Body of pancreas (tissue), 4 donors: ENCODE results near the gene SH2D3C. TPM values are rescaled to one million over a fixed set of nuclear protein-coding genes. Genes with fewer than 3 reads are reported as not detected.

Experiments
- ATAC-seq: fragments of 150-250 bp; one replicate; pipeline ENCODE4 v1.9.1; 2016
- DNase-seq, 4 donors: peaks; one replicate each; pipeline ENCODE4 v3.0.0-alpha.2; 2019
- H3K27ac ChIP-seq, 4 donors: fragments of 200-600 bp; sonication (generic); 1 replicate in 3 of 4; 2 replicates in 1 of 4; pipeline versions ENCODE4 v1.5.1 to v1.6.1; 2016 to 2019; ENCODE audit warnings: mild to moderate bottlenecking in 1 of 4, mixed read lengths in 1 of 4, moderate library complexity in 1 of 4
- H3K27me3 ChIP-seq, 2 donors: fragments of 200-600 bp; sonication (generic); one replicate each; pipeline ENCODE4 v1.6.0; 2016; ENCODE audit warnings: mild to moderate bottlenecking in 1 of 2
- H3K36me3 ChIP-seq, 2 donors: fragments of 200-600 bp; sonication (generic); replicated peaks in 1 of 2; 2 replicates each; pipeline ENCODE4 v1.5.1; 2016; ENCODE audit warnings: low read depth in 2 of 2; ENCODE audit not compliant: insufficient read depth in 1 of 2
- H3K4me1 ChIP-seq: fragments of 200-600 bp; sonication (generic); one replicate; pipeline ENCODE4 v1.6.0; 2016
- H3K4me3 ChIP-seq, 2 donors: fragments of 200-600 bp; sonication (generic); 1 replicate in 1 of 2; 2 replicates in 1 of 2; pipeline ENCODE4 v1.5.1; 2016 to 2019
- H3K9me3 ChIP-seq, 3 donors: fragments of 200-600 bp; sonication (generic); 1 replicate in 2 of 3; 2 replicates in 1 of 3; pipeline ENCODE4 v1.5.1; 2016
- POLR2A ChIP-seq, 3 donors: fragments of 450-650 bp; IDR thresholded peaks; one replicate each; pipeline ENCODE4 v1.6.1; 2016; ENCODE audit warnings: antibody characterized with exemption in 3 of 3, mild to moderate bottlenecking in 2 of 3
- WGBS, 2 donors: methylation state at CpG; one replicate each; pipeline ENCODE4 v1.1.5; 2017; 5-methylcytosine and 5-hydroxymethylcytosine counted together
- intact Hi-C: fragments of 100-400 bp; cut with DNase I; formaldehyde crosslinking; loops from one replicate; pipeline ENCODE4 v1.15.1; 2023
- total RNA-seq, 2 donors: library from RNA; depleted of rRNA; stranded (reverse); fragments of >200 nt; gene quantifications; one replicate each; pipeline ENCODE4 v1.1.0, GENCODE V29; 2016
- TF ChIP-seq, protein P1 (sequence below), 7 experiments: fragments of 450-650 bp in 4 of 7; fragments of 200-600 bp in 3 of 7; sonication (generic) in 3 of 7; IDR thresholded peaks; one replicate each; pipeline ENCODE4 v1.5.1; 2016 to 2019; ENCODE audit warnings: antibody characterized with exemption in 7 of 7

The SH2D3C gene, protein sequence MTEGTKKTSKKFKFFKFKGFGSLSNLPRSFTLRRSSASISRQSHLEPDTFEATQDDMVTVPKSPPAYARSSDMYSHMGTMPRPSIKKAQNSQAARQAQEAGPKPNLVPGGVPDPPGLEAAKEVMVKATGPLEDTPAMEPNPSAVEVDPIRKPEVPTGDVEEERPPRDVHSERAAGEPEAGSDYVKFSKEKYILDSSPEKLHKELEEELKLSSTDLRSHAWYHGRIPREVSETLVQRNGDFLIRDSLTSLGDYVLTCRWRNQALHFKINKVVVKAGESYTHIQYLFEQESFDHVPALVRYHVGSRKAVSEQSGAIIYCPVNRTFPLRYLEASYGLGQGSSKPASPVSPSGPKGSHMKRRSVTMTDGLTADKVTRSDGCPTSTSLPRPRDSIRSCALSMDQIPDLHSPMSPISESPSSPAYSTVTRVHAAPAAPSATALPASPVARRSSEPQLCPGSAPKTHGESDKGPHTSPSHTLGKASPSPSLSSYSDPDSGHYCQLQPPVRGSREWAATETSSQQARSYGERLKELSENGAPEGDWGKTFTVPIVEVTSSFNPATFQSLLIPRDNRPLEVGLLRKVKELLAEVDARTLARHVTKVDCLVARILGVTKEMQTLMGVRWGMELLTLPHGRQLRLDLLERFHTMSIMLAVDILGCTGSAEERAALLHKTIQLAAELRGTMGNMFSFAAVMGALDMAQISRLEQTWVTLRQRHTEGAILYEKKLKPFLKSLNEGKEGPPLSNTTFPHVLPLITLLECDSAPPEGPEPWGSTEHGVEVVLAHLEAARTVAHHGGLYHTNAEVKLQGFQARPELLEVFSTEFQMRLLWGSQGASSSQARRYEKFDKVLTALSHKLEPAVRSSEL
- total RNA-seq, result 1 to 10 TPM; 3.3 to 4.2 TPM

DNA sequence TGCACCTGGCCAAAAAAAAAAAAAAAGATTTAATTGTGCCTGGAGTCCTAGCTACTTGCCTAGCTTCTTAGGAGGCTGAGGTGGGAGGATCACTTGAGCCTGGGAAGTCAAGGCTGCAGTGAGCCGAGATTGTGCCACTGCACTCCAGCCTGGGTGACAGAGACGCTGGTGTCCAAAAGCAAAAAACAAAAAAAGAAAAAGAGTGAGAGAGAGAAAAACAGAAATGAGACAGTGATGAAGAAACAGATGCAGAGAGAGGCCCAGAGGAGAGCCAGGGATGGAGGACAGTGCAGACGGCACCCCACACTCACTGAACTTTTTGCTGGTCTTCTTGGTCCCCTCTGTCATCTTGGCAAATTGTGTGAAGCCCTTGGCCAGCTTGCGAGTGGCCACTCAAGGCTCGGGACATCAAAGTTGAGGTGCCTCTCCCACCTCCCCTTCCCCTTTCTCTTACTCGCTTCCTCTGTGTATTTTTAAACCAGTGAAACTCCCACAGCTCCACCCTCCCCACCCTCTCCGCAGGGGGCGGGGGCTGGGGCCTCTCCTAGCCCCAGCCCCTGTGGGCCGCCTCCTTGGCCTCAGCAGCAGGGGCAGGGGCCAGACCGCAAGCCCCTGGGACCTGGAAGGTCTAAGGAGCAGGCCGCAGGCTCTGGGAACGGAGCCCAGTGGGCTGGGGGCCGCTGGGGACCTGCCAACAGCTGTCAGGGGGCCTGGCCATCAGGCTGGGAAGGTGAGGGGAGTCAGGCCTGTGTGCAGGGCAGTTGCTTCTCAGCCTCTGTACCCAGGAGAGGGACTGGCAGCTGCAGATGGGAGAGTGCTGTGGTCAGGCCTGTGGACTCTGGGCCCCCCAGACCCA is at the start of gene SH2D3C:
SH2D3C (minus strand) TSS at position 387 of the 856 bp plus-strand sequence; CDS start at position 348, 39 bp downstream.
- TF ChIP-seq, protein P1, sequence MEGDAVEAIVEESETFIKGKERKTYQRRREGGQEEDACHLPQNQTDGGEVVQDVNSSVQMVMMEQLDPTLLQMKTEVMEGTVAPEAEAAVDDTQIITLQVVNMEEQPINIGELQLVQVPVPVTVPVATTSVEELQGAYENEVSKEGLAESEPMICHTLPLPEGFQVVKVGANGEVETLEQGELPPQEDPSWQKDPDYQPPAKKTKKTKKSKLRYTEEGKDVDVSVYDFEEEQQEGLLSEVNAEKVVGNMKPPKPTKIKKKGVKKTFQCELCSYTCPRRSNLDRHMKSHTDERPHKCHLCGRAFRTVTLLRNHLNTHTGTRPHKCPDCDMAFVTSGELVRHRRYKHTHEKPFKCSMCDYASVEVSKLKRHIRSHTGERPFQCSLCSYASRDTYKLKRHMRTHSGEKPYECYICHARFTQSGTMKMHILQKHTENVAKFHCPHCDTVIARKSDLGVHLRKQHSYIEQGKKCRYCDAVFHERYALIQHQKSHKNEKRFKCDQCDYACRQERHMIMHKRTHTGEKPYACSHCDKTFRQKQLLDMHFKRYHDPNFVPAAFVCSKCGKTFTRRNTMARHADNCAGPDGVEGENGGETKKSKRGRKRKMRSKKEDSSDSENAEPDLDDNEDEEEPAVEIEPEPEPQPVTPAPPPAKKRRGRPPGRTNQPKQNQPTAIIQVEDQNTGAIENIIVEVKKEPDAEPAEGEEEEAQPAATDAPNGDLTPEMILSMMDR (IDR thresholded peaks at IDR 0.05), result no peak
- peak in 1 of 3 donors; percentile 15 for TF ChIP-seq POLR2A (IDR thresholded peaks at IDR 0.05)
- DNase-seq, result peak in 1 of 4 donors; percentile 33
- peak within 1 kb of the TSS in 2 of 4 donors; percentile 45 to 50 for H3K27ac ChIP-seq
- no peaks in the 10 kb centered on the region for H3K9me3 ChIP-seq
- no peak for ATAC-seq
- no peak within 1 kb of the TSS for H3K4me3 ChIP-seq
- no peaks in the 10 kb centered on the region for H3K4me1 ChIP-seq
- no peaks in the 10 kb centered on the region for H3K36me3 ChIP-seq
- WGBS, 2 donors, result 56 to 73% methylated on average over 10 to 13 of the region's 13 CpGs
- intact Hi-C loops, result loop anchor here (5.0 kb wide), 1 partner anchor 166 kb away; the partner anchor contains the start of gene STXBP1
- H3K27me3 ChIP-seq, result no peaks in the 10 kb centered on the region

DNA sequence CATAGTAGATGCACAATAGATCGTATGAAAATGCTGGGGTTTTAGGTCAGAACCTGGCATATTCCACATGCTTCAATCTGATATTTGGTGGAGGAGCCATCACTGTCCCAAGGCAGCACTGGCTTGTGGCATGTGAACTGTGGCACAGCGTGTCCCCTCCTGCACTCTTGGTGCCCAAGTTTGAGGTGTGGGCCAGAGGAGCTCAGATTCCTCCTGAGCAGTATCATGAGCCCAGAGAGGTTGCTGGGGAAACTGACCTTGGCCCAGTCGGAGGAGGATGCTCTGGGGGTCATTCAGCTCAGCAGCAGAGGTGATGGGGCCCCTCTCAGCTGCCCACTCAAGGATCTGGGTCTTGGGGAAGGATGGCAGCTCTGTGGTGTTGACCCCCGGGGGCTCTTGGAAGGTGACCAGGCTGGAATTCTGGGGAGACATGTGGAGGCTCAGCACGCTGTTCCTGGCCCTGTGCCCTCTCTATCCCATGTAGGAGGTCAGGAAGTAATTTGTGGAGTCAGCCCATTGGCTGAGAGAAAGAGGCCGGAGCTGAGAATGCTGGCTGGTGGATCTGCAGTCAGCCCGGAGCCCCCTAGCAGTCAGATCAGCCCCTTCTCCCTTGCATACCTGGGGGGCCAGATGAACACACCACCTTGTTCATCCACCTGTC is 47.9 kb upstream of the SH2D3C start:
- WGBS, 2 donors, result 58 to 70% methylated on average over 5 to 7 of the region's 7 CpGs
- DNase-seq, result no peak
- intact Hi-C loops, result no loop called here
- no peak overlapping the region for H3K4me3 ChIP-seq
- no peak for ATAC-seq
- H3K9me3 ChIP-seq, result no peaks in the 10 kb centered on the region
- peak overlapping the region in 1 of 4 donors; percentile 17 for H3K27ac ChIP-seq
- H3K36me3 ChIP-seq, result no peaks in the 10 kb centered on the region
- no peaks in the 10 kb centered on the region for H3K27me3 ChIP-seq
- TF ChIP-seq POLR2A (IDR thresholded peaks at IDR 0.05), result no peak
- TF ChIP-seq, protein P1 (IDR thresholded peaks at IDR 0.05), result no peak
- peaks cover 15% of the 10 kb centered on the region for H3K4me1 ChIP-seq

DNA sequence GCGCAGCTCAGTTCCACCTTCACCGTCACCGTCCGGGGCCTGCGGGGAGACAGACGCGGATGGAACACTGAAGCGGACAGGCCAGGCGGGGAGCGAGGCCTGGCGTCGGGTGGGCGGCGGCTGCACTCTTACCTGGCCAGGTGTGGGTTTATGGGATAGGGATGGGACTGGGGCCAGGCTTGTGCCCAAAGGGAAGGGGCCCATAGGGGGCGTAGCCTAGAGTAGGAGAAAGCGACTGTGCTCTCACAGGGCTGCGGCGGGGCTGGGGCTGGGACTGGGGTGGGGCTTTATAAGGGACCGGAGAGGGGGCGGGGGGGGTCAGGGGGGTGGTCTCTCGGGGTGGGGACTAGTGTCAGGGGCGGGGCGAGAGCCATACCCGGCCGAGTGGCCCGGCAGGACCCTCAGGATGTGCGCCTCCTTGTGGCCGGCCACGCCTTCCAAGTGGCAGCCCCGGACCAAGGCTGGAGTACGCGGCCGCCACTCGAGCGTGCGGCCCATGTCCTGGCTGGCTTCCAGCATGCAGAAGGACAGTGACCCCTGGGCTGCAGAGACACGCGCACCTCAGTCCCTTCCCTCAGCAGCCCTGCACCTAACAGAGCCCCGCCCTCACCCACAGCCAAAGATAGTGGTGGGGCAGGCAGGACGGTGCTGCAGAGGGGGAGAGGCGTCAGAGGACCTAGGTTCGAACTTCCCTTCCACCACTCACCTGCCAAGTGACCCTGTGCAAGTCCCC is 47.0 kb upstream of the SH2D3C start:
- intact Hi-C loops, result no loop called here
- 32 to 55% methylated on average over 17 to 40 of the region's 42 CpGs for WGBS, 2 donors
- DNase-seq, result peak; percentile 55 to 80 (median 66)
- Histone ChIP-seq H3K4me3 (no peak overlapping the region), H3K9me3 (no peaks in the 10 kb centered on the region), H3K27ac (peak overlapping the region in 1 of 4 donors; percentile 34), H3K4me1 (peaks cover 15% of the 10 kb centered on the region), H3K36me3 (no peaks in the 10 kb centered on the region), H3K27me3 (no peaks in the 10 kb centered on the region)
- TF ChIP-seq, protein P1 (IDR thresholded peaks at IDR 0.05), result peak; percentile 33 to 54 (median 42)
- no peak for TF ChIP-seq POLR2A (IDR thresholded peaks at IDR 0.05)
- ATAC-seq, result peak; percentile 28
